HG02571 (cell line): ENCODE data around the gene UMAD1.
"Not testable (repeated sequence)": the region's sequence is repeated elsewhere in the genome, so short reads cannot be mapped to it uniquely, and the experiment has no call there.

Experiments used
- ATAC-seq: cut with Tn5 transposase; IDR thresholded peaks from one replicate; pipeline ENCODE4 v1.9.1; 2021; ENCODE audit warnings: mild to moderate bottlenecking, moderate library complexity; ENCODE audit not compliant: unreplicated experiment

UMAD1 gene

DNA sequence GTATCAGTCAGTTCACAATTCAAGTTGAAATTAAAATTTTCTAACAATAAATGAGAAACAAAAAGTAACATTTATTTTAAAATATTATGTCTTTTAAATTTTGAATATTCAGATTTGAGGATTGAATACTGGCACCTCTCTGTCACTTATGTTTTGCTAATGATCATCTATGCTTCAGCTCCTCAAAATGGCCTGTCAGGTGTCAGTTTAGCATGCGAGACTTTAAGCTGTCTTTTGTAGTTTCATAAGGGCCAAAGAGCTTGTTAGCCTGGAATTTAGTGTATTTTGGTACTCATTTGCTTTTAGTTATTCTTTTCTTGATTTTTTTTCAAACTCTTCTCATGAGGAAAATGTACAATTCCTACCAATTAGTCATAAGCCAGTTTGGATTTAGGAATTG is 179.9 kb downstream of the UMAD1 start:
- ATAC-seq = no peak

- no peak for ATAC-seq
Measured at GRCh38 chr7:7820939-7821338, 180.4 kb downstream of the UMAD1 start.

GRCh38 chr7:7821517-7821916 is 181.0 kb downstream of the UMAD1 start:
- no peak for ATAC-seq

DNA sequence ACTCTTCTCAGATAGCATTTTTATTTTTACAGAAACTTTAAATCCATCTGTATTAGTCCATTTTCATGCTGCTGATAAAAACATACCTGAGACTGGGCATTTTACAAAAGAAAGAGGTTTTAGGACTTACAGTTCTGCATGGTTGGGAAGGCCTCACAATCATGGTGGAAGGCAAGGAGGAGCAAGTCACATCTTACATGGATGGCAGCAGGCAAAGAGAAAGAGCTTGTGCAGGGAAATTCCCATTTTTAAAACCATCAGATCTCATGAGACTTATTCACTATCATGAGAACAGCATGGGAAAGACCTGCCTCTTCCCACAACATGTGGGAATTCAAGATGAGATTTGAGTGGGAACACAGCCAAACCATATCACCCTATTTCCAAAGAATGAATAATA is 184.7 kb downstream of the UMAD1 start:
- ATAC-seq = not testable (repeated sequence)

DNA sequence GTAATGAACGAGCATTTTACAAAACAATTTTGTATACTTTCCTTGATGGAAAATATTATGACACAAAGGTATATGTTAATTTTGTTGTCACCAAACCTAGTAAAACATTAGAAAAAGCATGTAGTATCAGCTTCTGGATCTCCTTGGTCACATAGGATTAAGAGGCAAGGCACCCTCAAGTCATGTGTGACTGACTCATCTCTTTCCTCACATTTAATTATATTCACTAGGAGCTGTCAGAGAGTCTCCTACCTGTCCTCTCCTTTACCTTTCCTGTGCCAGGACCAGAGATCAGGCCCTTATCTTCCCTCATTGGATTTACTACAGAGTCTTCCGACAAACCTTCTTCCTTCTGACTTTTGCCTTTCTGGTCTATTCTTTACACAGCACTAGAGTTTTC is 189.1 kb downstream of the UMAD1 start:
- ATAC-seq = no peak

DNA sequence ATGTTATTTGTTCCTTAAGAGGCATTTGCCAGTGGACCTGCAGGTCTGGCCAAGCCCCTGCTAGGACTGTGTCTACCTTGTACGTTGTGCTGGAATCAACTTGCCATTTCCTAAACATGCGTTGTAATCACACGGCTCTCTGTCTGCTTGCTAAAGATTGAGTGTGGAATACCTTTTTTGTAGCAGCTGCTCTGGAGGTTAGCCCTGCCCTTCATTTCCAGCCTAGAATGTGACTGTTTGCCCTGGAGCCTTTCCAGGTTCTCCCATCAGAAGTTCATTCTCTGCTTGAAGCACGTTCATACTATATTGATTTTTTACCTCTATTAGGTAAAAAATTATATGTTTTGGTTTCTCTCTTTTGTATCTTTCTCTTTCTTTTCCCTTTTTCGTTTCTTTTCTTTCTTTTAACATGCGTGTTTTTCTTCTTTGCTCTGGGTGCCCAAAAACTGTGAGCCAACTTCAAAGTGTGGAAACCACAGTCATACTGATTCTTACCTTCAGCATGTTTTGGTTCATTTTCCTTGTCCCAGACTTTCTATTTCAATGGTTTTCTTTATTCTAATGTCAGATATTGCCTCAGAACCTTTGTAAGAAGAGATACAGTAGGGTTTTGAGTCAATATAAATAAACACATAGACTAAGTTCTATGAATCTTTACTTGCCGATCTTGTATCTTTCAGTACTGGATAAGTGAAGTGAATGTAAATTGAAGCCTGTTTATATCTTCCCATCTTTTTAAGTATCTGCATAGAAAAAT is 189.7 kb downstream of the UMAD1 start:
- ATAC-seq = no peak

GRCh38 chr7:7832518-7832917 is 192.0 kb downstream of the UMAD1 start:
- no peak for ATAC-seq

- no peak for ATAC-seq
Measured at GRCh38 chr7:7834761-7835160, 194.2 kb downstream of the UMAD1 start.

GRCh38 chr7:7841027-7841426 is 200.5 kb downstream of the UMAD1 start:
- no peak for ATAC-seq

GRCh38 chr7:7843240-7843639 is 202.7 kb downstream of the UMAD1 start:
- no peak for ATAC-seq

GRCh38 chr7:7843972-7844371 is 203.4 kb downstream of the UMAD1 start:
- no peak for ATAC-seq

DNA sequence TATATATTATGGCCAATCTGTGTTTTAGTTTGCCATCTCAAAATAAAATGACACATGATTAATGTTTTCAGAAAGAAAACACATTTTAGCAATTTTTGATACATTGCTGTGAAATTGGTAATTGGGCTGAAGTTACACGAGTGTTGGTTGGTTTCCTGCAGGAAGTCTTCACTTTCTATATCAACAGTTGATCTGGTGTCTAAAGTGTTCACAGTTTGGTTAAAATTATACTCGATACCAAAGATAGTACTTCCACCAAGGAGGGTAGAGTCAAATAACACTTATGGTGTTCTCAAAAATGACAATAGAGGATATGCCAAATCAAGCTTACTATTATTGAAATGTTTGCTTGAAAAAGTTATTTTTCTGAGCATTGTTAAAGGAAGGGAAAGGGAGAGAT is 207.7 kb downstream of the UMAD1 start:
- ATAC-seq = no peak

DNA sequence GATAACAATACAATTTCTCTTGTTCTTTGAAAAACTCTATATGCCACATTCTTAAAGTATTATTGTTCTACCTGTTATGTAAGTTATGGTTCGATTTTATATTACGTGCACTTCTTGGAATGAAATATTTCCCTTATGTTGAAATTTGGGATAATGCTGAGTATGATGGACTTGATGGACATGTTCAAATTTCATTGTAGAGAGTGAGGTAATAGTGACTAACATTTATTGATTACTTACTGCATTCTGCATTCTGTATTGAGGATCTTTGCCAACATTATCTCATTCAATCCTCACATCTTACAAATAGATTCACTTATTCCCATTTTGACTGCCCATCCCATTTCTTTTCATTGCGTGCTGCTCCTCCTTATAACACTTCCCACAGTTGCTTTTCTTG is 208.3 kb downstream of the UMAD1 start:
- ATAC-seq = no peak

GRCh38 chr7:7850150-7850549 is 209.6 kb downstream of the UMAD1 start:
- no peak for ATAC-seq

GRCh38 chr7:7851381-7851780 is 210.8 kb downstream of the UMAD1 start:
- no peak for ATAC-seq

GRCh38 chr7:7851991-7852390 is 211.4 kb downstream of the UMAD1 start:
- no peak for ATAC-seq

GRCh38 chr7:7857143-7857583 is 216.6 kb downstream of the UMAD1 start:
- ATAC-seq = no peak

DNA sequence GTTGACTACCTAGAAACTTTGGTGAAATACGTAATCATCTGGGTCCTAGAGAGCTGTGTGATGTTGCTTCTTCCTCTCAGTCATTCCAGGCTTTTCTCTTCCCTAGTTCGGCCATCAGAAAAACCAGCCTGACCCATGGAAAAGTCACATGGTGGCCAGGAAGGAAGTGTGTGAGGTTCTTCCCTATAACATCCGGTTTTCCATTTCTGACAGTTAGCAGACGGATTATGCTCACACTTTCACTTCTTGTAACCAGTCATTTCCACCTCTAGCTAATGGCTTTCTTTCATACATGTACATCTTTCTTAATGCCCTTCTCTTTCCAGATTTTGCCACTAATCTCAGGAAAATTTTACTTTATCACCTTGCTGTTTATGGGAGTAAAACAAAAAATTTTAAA is 218.0 kb downstream of the UMAD1 start:
- no peak for ATAC-seq

- ATAC-seq = no peak
Measured at GRCh38 chr7:7859411-7859810, 218.9 kb downstream of the UMAD1 start.

DNA sequence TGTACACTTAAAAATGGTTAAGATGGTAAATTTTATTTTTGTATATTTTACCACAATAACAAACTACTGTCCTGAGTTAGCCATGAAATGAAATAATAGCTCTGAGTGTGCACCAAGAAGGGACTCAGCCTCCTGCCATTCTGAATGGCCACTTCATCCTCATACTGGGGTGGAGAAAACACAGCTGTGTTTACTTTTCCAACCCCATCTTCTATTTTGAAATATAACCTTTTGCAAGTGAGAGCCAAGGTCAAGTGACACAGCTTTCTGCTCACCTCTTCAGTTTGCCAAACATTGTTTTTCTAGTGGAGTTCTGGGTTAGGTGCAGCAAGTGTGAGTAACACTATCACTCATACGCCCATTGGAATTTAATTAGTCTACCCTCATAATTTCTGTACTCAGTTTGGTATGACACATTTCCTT is 220.7 kb downstream of the UMAD1 start:
- ATAC-seq = no peak

- no peak for ATAC-seq
Measured at GRCh38 chr7:7862393-7862792, 221.8 kb downstream of the UMAD1 start.

- ATAC-seq = no peak
Measured at GRCh38 chr7:7867846-7868571, 227.5 kb downstream of the UMAD1 start.

DNA sequence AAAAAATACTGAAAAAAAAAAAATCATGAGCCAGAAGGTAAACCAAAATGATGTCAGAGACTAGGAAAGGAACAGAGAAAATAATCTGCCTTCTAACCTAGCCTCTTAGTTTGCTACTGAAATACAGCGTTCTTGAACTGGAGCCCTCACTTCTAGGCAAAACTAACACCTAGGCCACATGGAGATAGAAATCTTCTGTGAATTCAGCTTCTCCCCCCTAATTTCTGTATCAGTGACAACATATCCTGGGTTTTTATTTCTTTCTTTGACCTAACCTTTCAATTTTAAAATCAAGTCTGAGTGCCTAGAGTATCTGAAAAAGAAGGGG is 228.0 kb downstream of the UMAD1 start:
- no peak for ATAC-seq
